ENCODE data around the gene PHACTR4.
"Not testable (repeated sequence)": the region's sequence is repeated elsewhere in the genome, so short reads cannot be mapped to it uniquely, and the experiment has no call there.

PHACTR4 gene

GRCh38 chr1:28457678-28458077 lies 88.1 kb downstream of the PHACTR4 start:
- Histone ChIP-seq H3K79me2 (ENCODE audit: low read length) (no peaks in the 10 kb centered on the region), H3K27ac (ENCODE audit: low read length) (no peak overlapping the region), H4K20me1 (ENCODE audit: insufficient read depth, low read length) (no peaks in the 10 kb centered on the region), H3K36me3 (replicated peaks; ENCODE audit: low read depth, low read length) (no peaks in the 10 kb centered on the region), H2AFZ (ENCODE audit: low read depth, low read length) (no peak overlapping the region), H3K4me1 (ENCODE audit: low read length) (no peaks in the 10 kb centered on the region), H3K4me2 (ENCODE audit: low read length) (no peak overlapping the region), H3K9ac (ENCODE audit: low read length) (no peak overlapping the region), H3K27me3 (ENCODE audit: low read depth, low read length) (no peaks in the 10 kb centered on the region), H3K4me3 (ENCODE audit: low read length) (no peak overlapping the region), H3K9me3 (ENCODE audit: insufficient read depth, low read length) (no peaks in the 10 kb centered on the region)
- TF ChIP-seq, protein P1, sequence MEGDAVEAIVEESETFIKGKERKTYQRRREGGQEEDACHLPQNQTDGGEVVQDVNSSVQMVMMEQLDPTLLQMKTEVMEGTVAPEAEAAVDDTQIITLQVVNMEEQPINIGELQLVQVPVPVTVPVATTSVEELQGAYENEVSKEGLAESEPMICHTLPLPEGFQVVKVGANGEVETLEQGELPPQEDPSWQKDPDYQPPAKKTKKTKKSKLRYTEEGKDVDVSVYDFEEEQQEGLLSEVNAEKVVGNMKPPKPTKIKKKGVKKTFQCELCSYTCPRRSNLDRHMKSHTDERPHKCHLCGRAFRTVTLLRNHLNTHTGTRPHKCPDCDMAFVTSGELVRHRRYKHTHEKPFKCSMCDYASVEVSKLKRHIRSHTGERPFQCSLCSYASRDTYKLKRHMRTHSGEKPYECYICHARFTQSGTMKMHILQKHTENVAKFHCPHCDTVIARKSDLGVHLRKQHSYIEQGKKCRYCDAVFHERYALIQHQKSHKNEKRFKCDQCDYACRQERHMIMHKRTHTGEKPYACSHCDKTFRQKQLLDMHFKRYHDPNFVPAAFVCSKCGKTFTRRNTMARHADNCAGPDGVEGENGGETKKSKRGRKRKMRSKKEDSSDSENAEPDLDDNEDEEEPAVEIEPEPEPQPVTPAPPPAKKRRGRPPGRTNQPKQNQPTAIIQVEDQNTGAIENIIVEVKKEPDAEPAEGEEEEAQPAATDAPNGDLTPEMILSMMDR (IDR thresholded peaks at IDR 0.05; ENCODE audit: low read depth, low read length): no peak
- TF ChIP-seq EZH2phosphoT487 (IDR thresholded peaks at IDR 0.05; ENCODE audit: low read depth): no peak

DNA sequence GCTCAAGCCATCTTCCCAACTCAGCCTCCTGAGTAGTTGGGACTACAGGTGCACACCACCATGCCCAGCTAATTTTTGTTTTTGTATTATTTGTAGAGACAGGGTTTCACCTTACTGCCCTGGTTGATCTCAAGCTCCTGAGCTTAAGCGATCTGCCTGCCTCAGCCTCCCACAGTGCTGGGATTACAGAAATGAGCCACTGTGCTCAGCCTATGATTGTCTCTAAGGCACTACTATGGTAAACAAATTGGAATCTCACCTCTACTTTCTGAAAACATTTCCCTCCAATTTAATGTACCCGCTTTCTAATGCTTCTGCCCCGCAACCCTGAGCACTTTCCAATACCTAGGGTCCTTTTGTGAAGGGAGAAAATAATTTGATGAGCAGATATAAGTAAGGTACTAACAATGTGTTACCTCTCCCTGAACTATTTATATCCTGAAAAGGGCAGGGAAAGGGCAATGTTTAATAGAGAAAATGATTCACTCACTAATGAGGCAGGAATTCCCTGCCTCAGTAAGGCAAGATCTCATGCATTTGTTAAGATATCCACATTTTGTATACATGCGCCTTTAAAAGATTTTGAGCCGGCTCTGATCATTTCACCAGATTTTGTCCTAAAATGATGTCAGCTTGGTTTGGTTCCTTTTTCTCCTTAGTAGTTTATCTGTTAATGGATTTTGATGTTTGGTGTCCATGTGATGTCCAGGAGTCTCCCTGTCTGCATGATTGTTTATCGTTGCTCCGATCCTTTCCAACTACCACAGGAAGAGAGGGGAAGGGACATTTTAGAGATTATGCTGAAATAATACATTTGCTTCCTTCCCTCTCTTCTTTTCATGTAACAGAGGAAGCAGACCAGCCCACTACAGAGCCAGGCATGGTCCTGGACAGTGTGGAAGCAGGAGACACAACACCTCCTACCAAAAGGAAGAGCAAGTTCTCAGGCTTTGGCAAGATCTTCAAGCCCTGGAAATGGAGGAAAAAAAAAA lies 89.0 kb downstream of the PHACTR4 start:
- Histone ChIP-seq H4K20me1 (ENCODE audit: insufficient read depth, low read length) (no peaks in the 10 kb centered on the region), H3K9me3 (ENCODE audit: insufficient read depth, low read length) (no peaks in the 10 kb centered on the region), H3K27me3 (ENCODE audit: low read depth, low read length) (no peaks in the 10 kb centered on the region), H3K36me3 (replicated peaks; ENCODE audit: low read depth, low read length) (no peaks in the 10 kb centered on the region), H3K4me2 (ENCODE audit: low read length) (no peak overlapping the region), H3K79me2 (ENCODE audit: low read length) (no peaks in the 10 kb centered on the region), H3K9ac (ENCODE audit: low read length) (no peak overlapping the region), H3K4me3 (ENCODE audit: low read length) (no peak overlapping the region), H2AFZ (ENCODE audit: low read depth, low read length) (no peak overlapping the region), H3K4me1 (ENCODE audit: low read length) (no peaks in the 10 kb centered on the region), H3K27ac (ENCODE audit: low read length) (no peak overlapping the region)
- no peak for TF ChIP-seq EZH2phosphoT487 (IDR thresholded peaks at IDR 0.05; ENCODE audit: low read depth)
- TF ChIP-seq, protein P1 (IDR thresholded peaks at IDR 0.05; ENCODE audit: low read depth, low read length): no peak

DNA sequence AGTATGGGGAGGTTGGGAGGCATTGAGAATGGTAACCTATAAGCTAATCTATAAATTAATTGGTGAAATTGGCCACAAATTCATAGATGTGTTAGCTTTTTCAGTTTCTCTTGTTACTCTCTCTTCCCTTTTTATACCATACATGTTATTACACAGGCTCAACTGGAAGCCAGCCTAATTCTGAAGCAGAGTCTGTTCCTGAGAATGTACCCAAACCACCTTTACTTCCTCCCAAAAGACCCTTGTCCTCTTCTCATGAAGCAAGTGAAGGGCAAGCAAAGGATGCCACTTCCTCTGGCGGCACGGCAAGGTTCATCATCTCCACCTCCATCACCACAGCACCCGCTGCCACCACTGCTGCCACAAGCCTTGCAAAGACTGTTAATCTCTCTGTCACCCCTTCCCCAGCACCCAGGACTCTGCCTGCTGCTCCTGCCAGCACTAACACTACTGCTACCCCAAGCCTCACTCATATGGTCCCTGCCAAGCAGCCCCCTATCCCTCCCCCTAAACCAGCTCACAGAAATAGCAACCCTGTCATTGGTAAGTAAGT lies 96.8 kb downstream of the PHACTR4 start:
- Histone ChIP-seq H2AFZ (ENCODE audit: low read depth, low read length) (no peak overlapping the region), H3K4me3 (ENCODE audit: low read length) (no peak overlapping the region), H3K27ac (ENCODE audit: low read length) (no peak overlapping the region), H3K4me2 (ENCODE audit: low read length) (no peak overlapping the region), H3K9ac (ENCODE audit: low read length) (no peak overlapping the region), H3K27me3 (ENCODE audit: low read depth, low read length) (no peaks in the 10 kb centered on the region), H3K79me2 (ENCODE audit: low read length) (no peaks in the 10 kb centered on the region), H4K20me1 (ENCODE audit: insufficient read depth, low read length) (no peaks in the 10 kb centered on the region), H3K9me3 (ENCODE audit: insufficient read depth, low read length) (no peaks in the 10 kb centered on the region), H3K36me3 (replicated peaks; ENCODE audit: low read depth, low read length) (no peaks in the 10 kb centered on the region), H3K4me1 (ENCODE audit: low read length) (peaks cover 6% of the 10 kb centered on the region; the same call in 1 of the 2 replicates)
- TF ChIP-seq EZH2phosphoT487 (IDR thresholded peaks at IDR 0.05; ENCODE audit: low read depth): no peak
- TF ChIP-seq, protein P1 (IDR thresholded peaks at IDR 0.05; ENCODE audit: low read depth, low read length): no peak

GRCh38 chr1:28470146-28470545 lies 100.6 kb downstream of the PHACTR4 start:
- Histone ChIP-seq H3K27me3 (ENCODE audit: low read depth, low read length) (no peaks in the 10 kb centered on the region), H3K36me3 (replicated peaks; ENCODE audit: low read depth, low read length) (no peaks in the 10 kb centered on the region), H3K79me2 (ENCODE audit: low read length) (no peaks in the 10 kb centered on the region), H3K9me3 (ENCODE audit: insufficient read depth, low read length) (no peaks in the 10 kb centered on the region), H3K4me3 (ENCODE audit: low read length) (no peak overlapping the region), H3K27ac (ENCODE audit: low read length) (no peak overlapping the region), H3K9ac (ENCODE audit: low read length) (no peak overlapping the region), H3K4me1 (ENCODE audit: low read length) (peaks cover 6% of the 10 kb centered on the region; the same call in 1 of the 2 replicates), H4K20me1 (ENCODE audit: insufficient read depth, low read length) (no peaks in the 10 kb centered on the region), H3K4me2 (ENCODE audit: low read length) (no peak overlapping the region), H2AFZ (ENCODE audit: low read depth, low read length) (no peak overlapping the region)
- TF ChIP-seq, protein P1 (IDR thresholded peaks at IDR 0.05; ENCODE audit: low read depth, low read length): no peak
- TF ChIP-seq EZH2phosphoT487 (IDR thresholded peaks at IDR 0.05; ENCODE audit: low read depth): no peak

DNA sequence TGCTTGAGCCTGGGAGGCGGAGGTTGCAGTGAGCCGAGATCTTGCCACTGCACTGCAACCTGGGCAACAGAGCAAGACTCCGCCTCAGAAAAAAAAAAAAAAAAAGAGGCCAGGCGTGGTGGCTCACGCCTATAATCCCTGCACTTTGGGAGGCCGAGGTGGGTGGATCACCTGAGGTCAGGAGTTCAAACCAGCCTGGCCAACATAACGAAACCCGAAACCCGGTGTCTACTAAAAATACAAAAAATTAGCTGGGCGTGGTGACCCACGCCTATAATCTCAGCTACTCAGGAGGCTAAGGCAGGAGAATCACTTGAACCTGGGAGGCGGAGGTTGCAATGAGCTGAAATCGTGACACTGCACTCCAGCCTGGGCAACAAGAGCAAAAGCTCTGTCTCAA lies 110.0 kb downstream of the PHACTR4 start:
- not testable (repeated sequence) for H3K27ac ChIP-seq (ENCODE audit: low read length); H3K36me3 ChIP-seq (replicated peaks; ENCODE audit: low read depth, low read length); H3K9me3 ChIP-seq (ENCODE audit: insufficient read depth, low read length); H3K9ac ChIP-seq (ENCODE audit: low read length); H3K79me2 ChIP-seq (ENCODE audit: low read length); H3K27me3 ChIP-seq (ENCODE audit: low read depth, low read length); H4K20me1 ChIP-seq (ENCODE audit: insufficient read depth, low read length); H3K4me3 ChIP-seq (ENCODE audit: low read length); H3K4me2 ChIP-seq (ENCODE audit: low read length); H2AFZ ChIP-seq (ENCODE audit: low read depth, low read length); H3K4me1 ChIP-seq (ENCODE audit: low read length)

Measured in OCI-LY3 (cell line).